Stimulated activated CD8-positive, alpha-beta memory T cell treated with anti-CD3 and anti-CD28 coated beads, Interleukin-15, amount 100 ng/mL, for 1 hour (primary cell): ENCODE results near the gene RAPGEFL1.
"Not testable (repeated sequence)": the region's sequence is repeated elsewhere in the genome, so short reads cannot be mapped to it uniquely, and the experiment has no call there.

Source experiments
- DNase-seq: peaks from one replicate; pipeline ENCODE4 v3.0.0-alpha.2; 2020; ENCODE audit warnings: low read depth

RAPGEFL1 gene

GRCh38 chr17:40209404-40210093 lies 32.3 kb downstream of the RAPGEFL1 start:
- DNase-seq: no peak

GRCh38 chr17:40213914-40214313 lies 36.6 kb downstream of the RAPGEFL1 start:
- not testable (repeated sequence) for DNase-seq

- no peak for DNase-seq
Measured at GRCh38 chr17:40218006-40218739, 40.9 kb downstream of the RAPGEFL1 start.

GRCh38 chr17:40218740-40219593 lies 41.7 kb downstream of the RAPGEFL1 start, which contains the start of gene WIPF2:
Gene WIPF2, plus strand, starts transcription at chr17:40219304. Its CDS starts 37,156 bp downstream, at chr17:40256460.
- peak; percentile 91 for DNase-seq

- DNase-seq: no peak
Measured at GRCh38 chr17:40219594-40220338, 42.5 kb downstream of the RAPGEFL1 start.

- no peak for DNase-seq
Measured at GRCh38 chr17:40224718-40225550, 47.7 kb downstream of the RAPGEFL1 start.

GRCh38 chr17:40229146-40229545 lies 51.9 kb downstream of the RAPGEFL1 start:
- DNase-seq: not testable (repeated sequence)

- DNase-seq: no peak
Measured at GRCh38 chr17:40230670-40231069, 53.4 kb downstream of the RAPGEFL1 start.

- DNase-seq: not testable (repeated sequence)
Measured at GRCh38 chr17:40231928-40232327, 54.7 kb downstream of the RAPGEFL1 start.

- no peak for DNase-seq
Measured at GRCh38 chr17:40241252-40241834, 64.1 kb downstream of the RAPGEFL1 start.

- no peak for DNase-seq
Measured at GRCh38 chr17:40242774-40243173, 65.5 kb downstream of the RAPGEFL1 start.

GRCh38 chr17:40243761-40244160 lies 66.5 kb downstream of the RAPGEFL1 start:
- DNase-seq: no peak

- no peak for DNase-seq
Measured at GRCh38 chr17:40244255-40244654, 67.0 kb downstream of the RAPGEFL1 start.
